Adipose tissue (tissue), 3 donors: ENCODE results near the gene APOBEC3G. TPM values are rescaled to one million over a fixed set of nuclear protein-coding genes. Genes with fewer than 3 reads are reported as not detected.

Experiments
- H3K27ac ChIP-seq: one replicate; pipeline ENCODE4 v1.5.1; 2013; ENCODE audit warnings: low read depth, low read length
- WGBS, 3 donors: extraction: QIAGEN DNeasy Blood & Tissue Kit; methylation state at CpG; one replicate each; pipeline ENCODE4 v1.1.7; 2013; 5-methylcytosine and 5-hydroxymethylcytosine counted together
- polyA plus RNA-seq, 3 donors: library from polyadenylated mRNA; stranded (reverse); fragments of 200-250 nt; gene quantifications; one replicate each; pipeline ENCODE4 v1.2.3, GENCODE V29; 2013
- donor health status: healthy with polysubstance abuse.
- donor health status: Bipolar disorder and iron deficiency.
- donor health status: healthy.

Gene APOBEC3G
- polyA plus RNA-seq, 3 donors, result 2.1 to 9.0 (median 2.9) TPM

DNA sequence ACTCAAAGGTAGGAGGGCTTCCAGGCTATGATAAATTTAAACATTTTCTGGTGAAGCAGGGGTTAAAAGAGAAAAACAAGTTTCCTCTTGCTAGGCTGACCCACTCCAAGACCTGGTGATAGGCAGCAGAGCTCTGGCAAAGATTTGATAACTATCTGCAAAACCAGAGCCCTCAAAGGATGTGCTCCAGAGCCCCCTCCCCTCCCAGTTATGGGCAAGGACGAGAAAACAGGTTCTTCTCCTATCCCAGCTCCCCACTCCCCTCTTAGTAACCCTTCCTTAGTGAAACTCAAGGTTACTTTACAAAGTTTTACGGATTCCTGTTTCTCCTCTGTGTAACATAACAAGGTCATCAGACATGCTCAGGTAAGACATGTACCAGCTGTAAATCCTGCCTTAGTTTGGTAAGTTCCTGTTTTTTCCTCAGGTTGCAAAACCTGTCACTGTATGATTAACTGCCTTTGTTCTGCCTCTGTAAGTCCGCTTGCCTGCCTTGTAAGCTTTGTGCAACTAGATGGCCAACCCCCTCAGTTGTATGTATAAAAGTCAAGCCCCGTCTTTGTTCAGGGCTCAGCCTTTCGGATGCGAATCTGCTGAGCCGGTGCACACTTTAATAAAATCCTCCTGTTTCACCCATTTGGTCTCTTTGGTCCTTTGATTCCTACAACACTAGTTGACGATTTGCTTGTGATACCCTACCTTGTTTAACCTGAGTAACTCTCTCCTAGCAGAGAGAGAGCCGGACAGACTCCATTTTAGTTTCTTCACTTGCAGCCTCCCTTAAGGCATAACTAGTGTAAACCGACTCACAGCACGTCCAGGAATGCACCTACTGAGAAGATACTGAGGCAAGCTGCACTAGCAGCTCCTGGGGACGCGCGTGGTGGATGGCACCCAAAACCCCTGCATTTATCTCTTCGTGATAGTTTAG is 33.8 kb downstream of the APOBEC3G start:
- WGBS, 3 donors, result 63 to 70% (median 66%) methylated on average over 15 of the region's 15 CpGs
- H3K27ac ChIP-seq, result no peak overlapping the region

GRCh38 chr22:39114112-39114511 is 37.0 kb downstream of the APOBEC3G start:
- no peak overlapping the region for H3K27ac ChIP-seq
- 40 to 61% (median 42%) methylated on average over 6 of the region's 6 CpGs for WGBS, 3 donors

DNA sequence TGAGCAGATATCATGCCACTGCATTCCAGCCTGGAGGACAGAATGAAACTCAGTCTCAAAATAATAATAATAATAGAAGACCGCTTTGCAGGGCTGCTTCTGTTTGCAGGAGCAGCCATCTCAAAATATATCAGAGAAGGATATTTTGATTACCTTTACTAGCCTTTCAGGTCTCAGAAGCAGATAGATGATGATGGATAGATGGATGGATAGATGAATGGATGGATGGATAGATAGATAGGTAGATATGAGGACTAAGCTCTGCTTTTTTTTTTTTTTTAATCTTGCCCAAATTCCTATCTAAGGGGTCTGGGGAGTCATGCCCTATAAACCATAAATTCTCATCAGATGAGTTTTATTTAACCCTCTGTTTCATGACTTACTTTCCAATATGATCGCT is 38.5 kb downstream of the APOBEC3G start:
- WGBS, 3 donors, result 88 to 93% (median 90%) methylated on average over 2 of the region's 2 CpGs
- no peak overlapping the region for H3K27ac ChIP-seq

- WGBS, 3 donors, result 76 to 86% (median 85%) methylated on average over 9 of the region's 9 CpGs
- H3K27ac ChIP-seq, result no peak overlapping the region
Observed at GRCh38 chr22:39115977-39116621, 39.0 kb downstream of the APOBEC3G start.

DNA sequence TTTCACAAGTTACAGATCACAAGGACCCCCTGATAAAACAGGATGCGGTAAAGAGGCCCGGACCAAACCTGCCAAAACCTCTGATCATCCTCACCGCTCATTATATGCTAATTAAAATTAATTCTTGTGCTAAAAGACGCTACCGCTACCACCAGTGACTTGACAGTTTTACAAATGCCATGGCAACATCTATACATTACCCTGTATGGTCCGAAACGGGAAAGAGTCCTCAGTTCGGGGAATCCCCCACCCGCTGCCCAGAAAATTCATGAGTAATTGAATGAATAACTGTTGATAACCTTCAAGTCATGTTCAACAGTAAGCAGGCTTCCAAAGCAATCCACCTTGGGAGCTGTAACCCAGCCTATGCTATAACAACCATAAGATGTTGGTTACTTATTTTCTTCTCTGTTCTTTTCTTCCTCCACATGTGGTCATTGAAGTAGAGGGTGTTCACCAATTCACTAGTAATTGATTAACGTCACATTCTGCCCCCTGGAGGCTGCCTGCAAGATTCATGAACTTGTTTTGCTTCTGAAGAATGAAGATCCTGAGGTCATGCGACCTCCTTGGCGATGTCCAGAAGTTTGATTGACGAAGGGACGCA is 40.6 kb downstream of the APOBEC3G start:
- 54 to 58% (median 57%) methylated on average over 14 of the region's 14 CpGs for WGBS, 3 donors
- H3K27ac ChIP-seq, result no peak overlapping the region

GRCh38 chr22:39120983-39121382 is 43.9 kb downstream of the APOBEC3G start:
- WGBS, 3 donors, result 79 to 90% (median 89%) methylated on average over 4 of the region's 4 CpGs
- H3K27ac ChIP-seq, result no peak overlapping the region

- H3K27ac ChIP-seq, result no peak overlapping the region
- WGBS, 3 donors, result 91 to 96% (median 91%) methylated on average over 17 of the region's 17 CpGs
Observed at GRCh38 chr22:39122772-39123470, 45.8 kb downstream of the APOBEC3G start.

DNA sequence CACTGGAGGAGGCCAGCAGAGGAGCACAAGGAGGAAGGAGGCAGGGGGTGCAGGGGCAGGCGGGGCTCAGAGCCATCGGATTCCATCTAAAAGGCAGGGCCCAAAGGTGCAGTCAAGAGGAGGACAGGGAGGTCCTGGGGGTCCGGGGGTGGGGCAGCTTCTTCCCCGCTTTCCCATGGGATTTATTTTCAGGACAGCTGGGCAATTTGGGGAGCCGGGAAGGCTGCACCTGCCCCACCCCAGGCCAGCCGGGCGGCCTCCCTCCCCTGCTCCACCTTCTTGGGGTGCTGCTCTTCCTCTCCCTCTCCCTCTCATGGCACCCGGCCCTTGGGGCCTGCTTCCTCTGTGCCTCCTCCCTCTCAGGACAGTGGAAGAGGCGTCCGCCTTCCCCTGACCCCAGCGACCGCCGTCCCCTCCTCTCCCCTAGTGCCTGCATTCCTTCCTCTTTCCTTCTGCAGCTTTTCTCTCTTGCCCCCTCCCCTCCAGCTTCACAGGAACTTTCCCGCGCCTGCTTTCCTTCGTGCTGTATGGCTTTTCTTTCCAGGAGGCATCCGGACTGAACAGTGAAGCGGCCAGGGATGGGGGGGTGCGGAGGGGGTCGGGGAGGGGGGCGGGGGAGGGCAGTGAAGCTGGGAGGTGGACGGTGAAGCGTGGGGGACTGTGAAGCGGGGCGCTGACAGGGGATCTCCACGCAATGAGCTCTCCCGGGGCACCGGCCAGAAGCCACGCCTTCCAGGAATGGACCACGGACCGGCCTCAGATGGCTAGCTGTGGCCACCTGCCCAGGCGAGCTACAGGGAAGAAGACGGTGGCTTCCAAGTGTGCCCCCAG is 46.9 kb downstream of the APOBEC3G start:
- WGBS, 3 donors, result 19 to 47% (median 28%) methylated on average over 30 to 33 of the region's 33 CpGs
- no peak overlapping the region for H3K27ac ChIP-seq

DNA sequence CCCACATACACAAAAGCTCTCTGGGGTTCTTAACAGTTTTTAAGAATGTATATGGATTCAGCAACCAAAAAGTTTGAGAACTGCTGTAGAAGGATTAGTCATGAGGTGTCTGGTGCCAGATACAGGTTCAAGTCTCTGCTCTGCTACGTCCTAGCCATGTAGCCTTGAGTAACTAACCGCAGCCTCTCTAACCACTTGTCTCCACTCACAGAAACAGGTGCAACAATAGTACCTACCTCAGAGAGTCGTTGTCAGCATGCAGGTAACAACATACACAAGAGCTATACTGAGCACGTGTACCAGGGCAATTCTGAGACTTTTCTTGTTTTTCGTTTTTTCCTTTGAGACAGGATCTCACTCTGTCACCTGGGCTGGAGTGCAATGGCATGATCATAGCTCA is 48.5 kb downstream of the APOBEC3G start:
- no peak overlapping the region for H3K27ac ChIP-seq
- WGBS, 3 donors, result 86 to 91% (median 88%) methylated on average over 5 of the region's 5 CpGs

GRCh38 chr22:39128508-39128907 is 51.4 kb downstream of the APOBEC3G start:
- no peak overlapping the region for H3K27ac ChIP-seq
- 78 to 95% (median 93%) methylated on average over 6 of the region's 6 CpGs for WGBS, 3 donors

DNA sequence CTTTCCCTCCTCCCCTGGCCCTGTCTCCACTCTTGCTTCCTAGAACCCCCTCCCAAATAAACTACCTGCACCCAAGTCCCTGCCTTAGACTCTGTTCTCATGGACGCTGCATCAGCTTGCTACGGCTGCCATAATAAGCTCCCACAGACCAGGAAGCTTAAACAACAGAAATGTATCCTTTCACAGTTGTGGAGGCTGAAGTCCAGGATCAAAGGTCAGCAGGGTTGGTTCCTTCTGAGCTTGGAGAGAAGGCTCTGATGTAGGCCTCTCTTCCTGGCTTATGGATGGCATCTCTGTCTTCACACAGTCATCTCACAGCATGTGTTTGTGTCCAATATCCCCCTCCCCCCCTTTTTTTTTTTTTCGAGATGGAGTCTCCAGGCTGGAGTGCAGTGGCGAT is 52.0 kb downstream of the APOBEC3G start:
- 84 to 91% (median 90%) methylated on average over 4 of the region's 4 CpGs for WGBS, 3 donors
- no peak overlapping the region for H3K27ac ChIP-seq

DNA sequence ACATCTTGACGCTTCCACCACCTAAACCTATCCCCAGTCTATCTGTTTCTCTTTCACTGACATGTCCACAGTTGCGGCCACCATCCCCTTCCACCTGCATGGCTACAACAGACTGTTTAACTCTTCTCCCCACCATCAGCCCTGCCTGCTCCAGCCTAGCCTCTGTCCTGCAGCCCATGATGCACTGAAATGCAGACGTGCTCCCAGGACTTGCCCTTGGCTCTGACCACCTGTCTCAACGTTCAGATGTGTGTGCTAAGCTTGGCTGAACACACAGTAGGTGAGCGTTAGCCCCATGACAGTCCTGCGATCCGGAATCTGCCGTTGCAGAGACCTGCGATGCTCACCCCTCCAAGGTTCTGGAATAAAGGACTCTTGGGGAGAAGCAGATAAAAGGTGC is 52.7 kb downstream of the APOBEC3G start:
- H3K27ac ChIP-seq, result no peak overlapping the region
- 90 to 93% (median 92%) methylated on average over 9 of the region's 9 CpGs for WGBS, 3 donors

- H3K27ac ChIP-seq, result no peak overlapping the region
- whole genome bisulfite sequencing, 3 donors, result 89 to 96% (median 92%) methylated on average over 8 of the region's 8 CpGs
Observed at GRCh38 chr22:39130152-39130704, 53.2 kb downstream of the APOBEC3G start.

GRCh38 chr22:39130892-39131855 is 54.1 kb downstream of the APOBEC3G start:
- 57 to 62% (median 61%) methylated on average over 24 of the region's 24 CpGs for WGBS, 3 donors

GRCh38 chr22:39132281-39132680 is 55.2 kb downstream of the APOBEC3G start:
- WGBS, 3 donors, result 88 to 94% (median 88%) methylated on average over 6 of the region's 6 CpGs

More at GRCh38 chr22:39130892-39131855, 54.1 kb downstream of the APOBEC3G start:
- H3K27ac ChIP-seq, result no peak overlapping the region

GRCh38 chr22:39132871-39133524 is 55.9 kb downstream of the APOBEC3G start:
- H3K27ac ChIP-seq, result no peak overlapping the region
- 93 to 94% (median 94%) methylated on average over 20 to 22 of the region's 22 CpGs for WGBS, 3 donors

More at GRCh38 chr22:39132281-39132680, 55.2 kb downstream of the APOBEC3G start:
- no peak overlapping the region for H3K27ac ChIP-seq
